NCI-H510A (cell line): Measurements from ENCODE around the gene SETD7.
"Not testable (repeated sequence)": the region's sequence is repeated elsewhere in the genome, so short reads cannot be mapped to it uniquely, and the experiment has no call there.

Source experiments
- DNase-seq: peaks from one replicate; lab custom pipeline; 2025; lab: John Stamatoyannopoulos, UW

SETD7 gene

GRCh38 chr4:139465922-139466321, 90.1 kb downstream of the SETD7 start:
- no peak for DNase-seq

GRCh38 chr4:139464512-139464911, 91.5 kb downstream of the SETD7 start:
- not testable (repeated sequence) for DNase-seq

DNA sequence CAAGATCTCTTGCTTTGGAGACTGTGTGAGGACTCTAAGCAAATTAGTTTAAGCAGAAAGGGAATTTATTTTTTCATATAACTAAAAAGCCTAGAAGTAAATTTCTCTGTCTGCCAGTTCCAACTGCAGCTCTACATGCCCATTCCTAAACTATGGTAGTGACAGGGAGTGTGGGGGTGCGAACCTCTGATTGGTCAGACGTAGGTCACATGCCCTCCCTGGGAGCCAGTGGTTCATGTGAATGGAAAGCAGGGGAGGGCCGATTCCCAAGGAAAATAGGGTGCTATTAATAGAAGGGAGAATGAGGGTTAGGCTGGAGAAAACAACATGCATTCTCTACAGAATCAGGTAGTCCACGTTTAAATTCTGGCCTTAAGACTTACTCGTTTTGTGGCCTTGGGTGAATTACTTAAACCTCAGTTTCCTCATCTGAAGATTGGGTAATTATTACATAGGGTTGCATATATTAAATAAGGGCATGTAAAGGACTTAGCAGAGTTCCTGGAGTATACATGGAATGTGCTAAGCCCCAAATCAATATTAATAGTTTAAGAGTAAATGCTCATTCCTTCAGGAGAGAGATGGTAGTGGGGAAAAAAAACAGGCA, 94.9 kb downstream of the SETD7 start:
- no peak for DNase-seq

GRCh38 chr4:139460565-139460964, 95.5 kb downstream of the SETD7 start:
- no peak for DNase-seq

GRCh38 chr4:139458999-139459398, 97.0 kb downstream of the SETD7 start:
- DNase-seq: no peak

- no peak for DNase-seq
Observed at GRCh38 chr4:139458543-139458942, 97.5 kb downstream of the SETD7 start.

- no peak for DNase-seq
Observed at GRCh38 chr4:139457318-139457717, 98.7 kb downstream of the SETD7 start.

GRCh38 chr4:139455126-139455538, 100.9 kb downstream of the SETD7 start:
- no peak for DNase-seq

- DNase-seq: peak; percentile 8
Observed at GRCh38 chr4:139454111-139455045, 101.6 kb downstream of the SETD7 start, which contains the start of gene RAB33B. TSS of gene RAB33B (plus strand) at chr4:139454121. CDS start at chr4:139454196, 75 bp downstream.

- DNase-seq: peak; percentile 86
Observed at GRCh38 chr4:139453371-139454110, 102.5 kb downstream of the SETD7 start.

DNA sequence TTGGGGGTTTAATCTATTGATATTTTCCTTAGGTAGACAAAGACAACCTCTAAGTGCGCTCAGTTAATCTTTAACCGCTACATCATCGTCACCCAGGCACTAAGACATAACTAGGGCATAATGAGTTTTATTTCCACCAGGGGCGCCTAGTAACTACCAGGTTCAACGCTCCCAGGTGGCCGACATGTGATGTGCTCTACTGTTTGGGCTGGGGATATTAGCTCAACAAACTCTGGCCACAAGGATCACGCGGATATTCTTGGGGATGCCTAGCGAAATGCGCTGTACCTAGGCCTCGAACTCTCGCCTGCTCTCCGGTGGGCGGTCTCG, 103.0 kb downstream of the SETD7 start:
- peak; percentile 25 for DNase-seq

DNA sequence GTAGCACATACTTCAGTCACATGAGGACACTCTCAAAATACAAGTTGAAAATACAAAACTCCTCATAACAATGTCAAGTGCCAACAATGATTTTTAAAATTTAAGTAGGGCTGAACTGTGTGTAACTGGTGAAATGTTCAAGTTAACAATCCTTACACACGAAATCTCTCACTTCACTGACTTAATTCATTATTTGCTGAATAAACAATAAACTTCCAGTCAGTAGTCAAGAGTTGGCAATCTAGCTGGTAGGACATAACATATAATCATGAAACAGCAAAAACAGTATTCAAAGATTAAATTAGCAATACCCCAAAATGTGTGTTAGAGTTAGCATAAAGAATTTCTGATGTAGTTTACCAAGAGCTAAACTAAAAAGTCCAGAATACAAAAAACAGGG, 104.0 kb downstream of the SETD7 start:
- no peak for DNase-seq

GRCh38 chr4:139450586-139450985, 105.4 kb downstream of the SETD7 start:
- no peak for DNase-seq

- not testable (repeated sequence) for DNase-seq
Observed at GRCh38 chr4:139447078-139447477, 108.9 kb downstream of the SETD7 start.
